ENCODE data around the gene NHSL1.
A peak's percentile ranks its signal among the peaks of the same experiment; 100 is the strongest.

Gene NHSL1

DNA sequence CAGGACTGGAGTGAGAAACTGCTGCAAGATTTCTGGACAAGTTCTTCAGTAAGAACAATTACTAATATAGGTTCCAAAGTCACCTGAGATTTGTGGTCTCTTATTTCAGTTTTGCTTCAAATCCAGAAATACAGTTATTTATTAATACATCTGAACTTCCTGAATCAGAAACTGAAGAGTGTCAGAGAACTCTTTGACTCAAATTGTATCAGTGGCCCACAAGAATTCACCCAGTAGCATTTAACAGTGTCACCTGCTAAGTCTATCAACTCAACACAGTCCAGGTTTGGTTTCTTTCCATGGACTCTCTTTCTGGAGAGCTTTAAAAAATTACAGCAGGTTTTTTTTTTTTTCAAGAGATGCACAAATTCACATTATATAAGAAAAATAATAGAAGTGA lies 18.8 kb upstream of the NHSL1 start:
- H3K4me3 ChIP-seq (replicated peaks; ENCODE audit: low read depth, low read length): no peak overlapping the region
- TF ChIP-seq, protein P1, sequence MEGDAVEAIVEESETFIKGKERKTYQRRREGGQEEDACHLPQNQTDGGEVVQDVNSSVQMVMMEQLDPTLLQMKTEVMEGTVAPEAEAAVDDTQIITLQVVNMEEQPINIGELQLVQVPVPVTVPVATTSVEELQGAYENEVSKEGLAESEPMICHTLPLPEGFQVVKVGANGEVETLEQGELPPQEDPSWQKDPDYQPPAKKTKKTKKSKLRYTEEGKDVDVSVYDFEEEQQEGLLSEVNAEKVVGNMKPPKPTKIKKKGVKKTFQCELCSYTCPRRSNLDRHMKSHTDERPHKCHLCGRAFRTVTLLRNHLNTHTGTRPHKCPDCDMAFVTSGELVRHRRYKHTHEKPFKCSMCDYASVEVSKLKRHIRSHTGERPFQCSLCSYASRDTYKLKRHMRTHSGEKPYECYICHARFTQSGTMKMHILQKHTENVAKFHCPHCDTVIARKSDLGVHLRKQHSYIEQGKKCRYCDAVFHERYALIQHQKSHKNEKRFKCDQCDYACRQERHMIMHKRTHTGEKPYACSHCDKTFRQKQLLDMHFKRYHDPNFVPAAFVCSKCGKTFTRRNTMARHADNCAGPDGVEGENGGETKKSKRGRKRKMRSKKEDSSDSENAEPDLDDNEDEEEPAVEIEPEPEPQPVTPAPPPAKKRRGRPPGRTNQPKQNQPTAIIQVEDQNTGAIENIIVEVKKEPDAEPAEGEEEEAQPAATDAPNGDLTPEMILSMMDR (IDR thresholded peaks at IDR 0.05; ENCODE audit: low read depth, low read length, missing control alignments): no peak
- no peak for DNase-seq (ENCODE audit: extremely low read depth, low read depth)

DNA sequence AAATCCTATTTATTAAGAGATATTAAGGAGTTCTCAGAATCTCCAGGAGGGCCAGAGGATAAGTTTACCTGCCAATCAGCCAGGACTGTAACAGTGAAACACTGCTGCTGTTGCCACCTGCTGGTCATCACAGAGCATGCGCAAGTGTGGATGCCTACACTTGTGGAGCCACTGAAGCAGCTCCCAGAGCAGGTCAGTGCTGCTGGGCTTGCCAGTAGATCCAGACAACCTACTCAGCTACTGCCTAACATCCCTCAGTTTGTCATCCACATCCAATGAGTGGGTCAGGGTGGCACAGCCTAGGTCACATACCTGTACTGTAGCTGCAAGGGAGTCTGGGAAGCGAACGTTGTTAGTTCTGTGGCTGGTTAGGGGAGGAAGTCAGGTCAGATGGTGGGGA lies 18.3 kb upstream of the NHSL1 start:
- DNase-seq (ENCODE audit: extremely low read depth, low read depth): no peak
- TF ChIP-seq, protein P1 (IDR thresholded peaks at IDR 0.05; ENCODE audit: low read depth, low read length, missing control alignments): peak; percentile 56
- no peak overlapping the region for H3K4me3 ChIP-seq (replicated peaks; ENCODE audit: low read depth, low read length)

GRCh38 chr6:138515657-138516248 lies 16.5 kb upstream of the NHSL1 start:
- H3K4me3 ChIP-seq (replicated peaks; ENCODE audit: low read depth, low read length): no peak overlapping the region
- no peak for DNase-seq (ENCODE audit: extremely low read depth, low read depth)
- TF ChIP-seq, protein P1 (IDR thresholded peaks at IDR 0.05; ENCODE audit: low read depth, low read length, missing control alignments): no peak

DNA sequence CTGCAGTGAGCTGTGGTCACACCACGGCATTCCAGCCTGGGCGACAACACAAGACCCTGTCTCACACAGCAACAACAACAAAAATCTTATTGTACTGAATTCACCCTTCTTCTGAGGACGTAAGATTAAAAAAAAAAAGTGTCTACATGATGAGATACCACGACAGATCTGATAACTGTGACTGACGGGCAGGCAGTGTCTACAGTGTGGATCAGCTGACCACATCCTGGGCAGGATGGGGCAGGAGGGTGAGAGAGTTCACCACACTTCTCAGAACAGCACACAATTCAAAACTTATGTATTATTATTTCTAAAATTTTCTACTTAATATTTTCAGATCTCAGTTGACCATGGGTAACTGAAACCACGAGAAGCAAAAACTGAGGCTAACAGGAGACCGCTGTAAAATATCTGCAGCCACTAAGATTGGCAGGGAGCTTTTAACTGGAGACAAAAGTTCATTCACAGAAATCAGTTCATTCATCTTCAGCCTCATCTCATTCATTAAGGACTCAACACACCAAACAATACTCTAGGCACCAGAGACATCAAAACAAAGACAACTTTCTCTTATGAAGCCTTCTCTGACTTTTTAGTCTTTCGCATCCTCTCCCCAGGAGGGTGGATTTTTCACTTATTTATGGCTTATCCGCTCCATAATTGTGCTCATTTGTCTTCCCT lies 15.7 kb upstream of the NHSL1 start:
- DNase-seq (ENCODE audit: extremely low read depth, low read depth): no peak
- H3K4me3 ChIP-seq (replicated peaks; ENCODE audit: low read depth, low read length): no peak overlapping the region
- TF ChIP-seq, protein P1 (IDR thresholded peaks at IDR 0.05; ENCODE audit: low read depth, low read length, missing control alignments): no peak

- no peak for DNase-seq (ENCODE audit: extremely low read depth, low read depth)
- no peak overlapping the region for H3K4me3 ChIP-seq (replicated peaks; ENCODE audit: low read depth, low read length)
- TF ChIP-seq, protein P1 (IDR thresholded peaks at IDR 0.05; ENCODE audit: low read depth, low read length, missing control alignments): no peak
Measured at GRCh38 chr6:138512609-138513008, 13.3 kb upstream of the NHSL1 start.

DNA sequence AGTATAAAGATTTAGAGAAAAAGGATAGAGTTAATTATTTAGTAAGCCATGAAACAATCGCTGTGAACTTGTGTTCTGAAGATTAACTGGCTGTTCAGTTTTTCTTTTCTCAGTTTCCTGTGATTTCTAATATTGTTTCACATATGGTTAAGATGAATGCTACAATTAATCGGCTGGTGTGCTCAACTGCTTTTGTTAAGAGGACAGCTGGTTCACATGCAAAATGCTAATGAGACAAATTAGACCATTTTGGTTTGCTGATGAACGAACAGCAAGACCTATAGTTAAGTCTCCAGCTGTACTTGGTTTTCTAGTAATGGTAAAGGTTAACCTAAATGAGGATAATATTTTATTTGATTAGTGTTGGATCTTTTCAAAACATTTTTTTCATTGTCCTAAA lies 10.8 kb upstream of the NHSL1 start:
- TF ChIP-seq, protein P1 (IDR thresholded peaks at IDR 0.05; ENCODE audit: low read depth, low read length, missing control alignments): no peak
- no peak overlapping the region for H3K4me3 ChIP-seq (replicated peaks; ENCODE audit: low read depth, low read length)
- DNase-seq (ENCODE audit: extremely low read depth, low read depth): no peak
